Activated CD4-positive, alpha-beta T cell treated with anti-CD3 and anti-CD28 coated beads for 48 hours (primary cell): Measurements from ENCODE around the gene SUSD6.

Source experiments
- DNase-seq: peaks from one replicate; pipeline ENCODE4 v3.0.0-alpha.2; 2020

SUSD6 gene, protein sequence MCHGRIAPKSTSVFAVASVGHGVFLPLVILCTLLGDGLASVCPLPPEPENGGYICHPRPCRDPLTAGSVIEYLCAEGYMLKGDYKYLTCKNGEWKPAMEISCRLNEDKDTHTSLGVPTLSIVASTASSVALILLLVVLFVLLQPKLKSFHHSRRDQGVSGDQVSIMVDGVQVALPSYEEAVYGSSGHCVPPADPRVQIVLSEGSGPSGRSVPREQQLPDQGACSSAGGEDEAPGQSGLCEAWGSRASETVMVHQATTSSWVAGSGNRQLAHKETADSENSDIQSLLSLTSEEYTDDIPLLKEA

DNA sequence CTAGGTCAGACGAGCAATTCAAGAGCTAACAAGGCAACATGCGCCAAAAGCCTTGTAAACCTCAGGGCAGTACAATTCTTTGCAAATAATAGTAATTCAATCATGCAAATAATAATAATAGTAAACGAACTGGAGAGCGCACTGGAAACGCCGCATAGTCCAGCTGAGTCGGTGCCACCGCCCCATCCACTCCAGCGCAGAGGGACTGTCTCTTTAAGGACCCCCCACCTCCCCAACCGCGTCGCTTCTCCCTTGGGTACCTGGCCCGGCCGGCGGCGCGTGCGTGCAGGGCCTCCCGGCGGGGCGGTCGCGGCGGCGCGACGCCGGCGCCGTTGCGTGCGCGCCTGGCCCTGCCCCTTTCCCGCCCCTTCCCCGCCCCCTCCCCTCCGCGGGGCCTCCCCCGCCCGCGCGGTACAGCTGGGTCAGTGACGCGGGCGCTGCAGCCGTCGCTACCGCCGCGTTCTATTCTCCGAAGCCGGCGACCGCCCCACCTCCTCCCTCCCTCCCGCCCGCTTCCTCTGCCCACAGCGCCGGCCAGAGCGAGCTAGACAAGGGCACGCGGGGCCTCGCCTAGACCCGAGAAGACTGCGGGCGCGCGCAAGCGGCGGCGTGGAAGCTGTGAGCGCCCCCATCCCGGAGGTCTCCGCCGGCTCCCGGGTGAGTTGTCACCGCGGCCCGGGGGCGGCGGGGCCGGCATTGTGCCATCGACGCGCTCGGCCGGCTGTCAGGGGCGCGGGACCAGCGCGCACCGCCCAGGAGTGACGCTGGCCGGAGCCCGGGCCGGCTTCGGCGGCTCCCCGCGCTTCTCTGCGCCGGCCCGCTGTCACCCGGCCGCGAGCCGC lies at the start of gene SUSD6:
Gene SUSD6, plus strand, starts transcription at position 425 of the 842 bp plus-strand sequence. CDS start 46,997 bp downstream, outside the sequence.
- DNase-seq = peak; percentile 91

DNA sequence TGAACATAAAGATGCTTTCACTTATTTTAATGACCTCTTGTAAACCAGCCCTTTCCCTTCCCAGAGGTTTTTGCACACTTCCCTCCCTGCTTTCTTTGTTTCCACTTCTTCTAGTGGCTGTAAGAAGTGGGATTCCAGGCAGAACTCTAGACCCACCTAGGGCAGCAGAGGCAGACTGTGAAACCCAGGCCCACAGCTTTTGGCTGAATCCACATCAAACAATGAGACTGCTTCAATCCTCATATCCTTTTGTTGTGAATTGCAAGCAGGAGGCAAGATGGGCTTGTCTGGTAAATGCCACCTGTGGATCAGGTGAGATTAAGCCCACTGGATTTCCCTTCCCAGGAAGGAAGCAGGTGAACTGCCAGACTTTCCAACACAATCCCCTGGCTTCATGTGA lies 49.5 kb upstream of the SUSD6 start:
- no peak for DNase-seq

DNA sequence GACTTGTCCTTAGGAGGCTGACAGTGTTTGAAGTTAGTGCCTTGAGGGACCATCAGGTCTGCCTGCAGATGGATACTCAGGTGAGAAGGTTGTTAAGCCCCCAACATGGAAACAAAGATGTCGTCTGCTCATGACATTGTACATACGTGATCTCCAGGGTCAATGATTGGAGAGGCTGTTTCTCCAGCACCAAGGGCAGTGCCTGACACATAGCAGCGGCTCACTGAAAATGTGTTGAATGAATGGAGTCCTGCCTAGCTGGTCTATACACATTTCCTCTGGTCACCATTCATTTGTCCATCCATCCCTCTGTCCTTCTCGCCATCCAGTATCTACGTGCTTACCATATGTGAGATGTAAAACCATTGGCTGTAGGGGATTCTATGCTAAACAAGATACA lies 43.8 kb upstream of the SUSD6 start:
- no peak for DNase-seq

DNA sequence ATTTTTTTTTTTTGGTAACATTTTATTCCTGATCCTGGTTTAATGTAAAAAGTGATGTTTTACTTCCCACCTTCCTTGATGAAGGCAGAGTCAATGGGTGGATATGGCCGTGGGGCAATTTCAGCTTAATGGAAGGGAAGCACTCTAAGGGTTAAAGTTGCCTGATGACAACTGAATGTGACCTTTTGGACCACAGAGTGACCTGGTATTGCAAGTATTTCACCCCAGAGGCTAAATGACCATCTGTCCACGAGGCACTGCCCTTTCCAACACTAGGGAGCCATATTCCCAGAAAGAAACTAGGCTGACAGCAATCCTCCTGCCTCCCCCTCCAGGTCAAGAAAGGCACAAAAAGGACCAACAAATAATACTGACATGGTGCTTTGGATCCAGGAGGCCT lies 41.5 kb upstream of the SUSD6 start:
- DNase-seq = no peak

DNA sequence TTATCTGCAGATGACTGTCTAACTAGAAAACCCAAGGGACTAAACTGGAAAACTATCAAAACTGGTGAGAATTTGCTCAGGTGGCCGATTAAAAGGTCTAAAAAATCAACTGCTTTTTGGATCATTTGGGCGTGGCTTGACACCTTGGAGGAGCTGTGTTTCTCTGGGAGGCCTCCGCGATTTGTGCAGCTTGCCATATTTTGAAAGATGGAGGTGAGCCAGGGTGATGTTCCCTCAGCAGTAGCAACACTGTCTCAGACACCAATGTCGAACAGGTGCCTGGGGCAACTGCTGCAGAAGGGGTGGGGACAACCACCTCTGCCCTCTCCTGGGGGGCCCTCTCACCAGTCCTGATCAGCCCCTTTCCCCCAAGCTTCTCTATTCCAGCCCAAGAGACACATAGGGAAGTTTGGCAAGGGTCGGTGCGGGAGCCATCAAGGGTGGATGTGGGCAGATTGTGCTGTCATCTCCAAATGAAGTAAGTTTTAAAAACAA lies 40.5 kb upstream of the SUSD6 start:
- DNase-seq = no peak

DNA sequence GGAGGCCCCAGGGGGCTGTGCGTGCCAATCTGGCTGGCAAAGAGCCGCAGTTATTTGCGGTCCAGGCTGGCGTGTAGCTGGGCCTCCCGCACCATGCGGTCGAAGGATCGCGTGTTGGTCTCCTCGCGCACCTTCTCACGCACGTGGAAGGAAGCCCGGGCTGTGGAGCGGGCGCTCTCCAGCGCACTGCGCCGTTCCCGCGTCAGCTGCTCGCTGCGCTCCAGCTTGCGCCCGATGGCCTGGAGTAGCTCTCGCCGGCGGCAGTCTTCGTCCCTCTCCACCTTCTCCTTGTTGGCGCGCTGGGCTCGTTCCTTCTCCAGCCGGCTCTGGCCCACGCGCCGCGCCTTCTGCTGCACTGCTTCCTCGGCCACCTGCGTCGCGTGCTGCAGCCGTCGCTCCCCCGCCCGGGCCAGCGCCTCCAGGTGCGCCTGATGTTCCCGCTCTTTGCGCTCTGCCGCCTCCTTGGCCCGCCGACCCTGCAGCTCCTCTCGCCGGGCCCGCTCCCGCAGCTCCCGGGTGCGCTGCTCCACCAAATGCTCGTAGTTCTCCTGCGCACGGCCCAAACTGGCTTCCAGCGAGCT lies 39.9 kb upstream of the SUSD6 start:
- peak; percentile 10 for DNase-seq

DNA sequence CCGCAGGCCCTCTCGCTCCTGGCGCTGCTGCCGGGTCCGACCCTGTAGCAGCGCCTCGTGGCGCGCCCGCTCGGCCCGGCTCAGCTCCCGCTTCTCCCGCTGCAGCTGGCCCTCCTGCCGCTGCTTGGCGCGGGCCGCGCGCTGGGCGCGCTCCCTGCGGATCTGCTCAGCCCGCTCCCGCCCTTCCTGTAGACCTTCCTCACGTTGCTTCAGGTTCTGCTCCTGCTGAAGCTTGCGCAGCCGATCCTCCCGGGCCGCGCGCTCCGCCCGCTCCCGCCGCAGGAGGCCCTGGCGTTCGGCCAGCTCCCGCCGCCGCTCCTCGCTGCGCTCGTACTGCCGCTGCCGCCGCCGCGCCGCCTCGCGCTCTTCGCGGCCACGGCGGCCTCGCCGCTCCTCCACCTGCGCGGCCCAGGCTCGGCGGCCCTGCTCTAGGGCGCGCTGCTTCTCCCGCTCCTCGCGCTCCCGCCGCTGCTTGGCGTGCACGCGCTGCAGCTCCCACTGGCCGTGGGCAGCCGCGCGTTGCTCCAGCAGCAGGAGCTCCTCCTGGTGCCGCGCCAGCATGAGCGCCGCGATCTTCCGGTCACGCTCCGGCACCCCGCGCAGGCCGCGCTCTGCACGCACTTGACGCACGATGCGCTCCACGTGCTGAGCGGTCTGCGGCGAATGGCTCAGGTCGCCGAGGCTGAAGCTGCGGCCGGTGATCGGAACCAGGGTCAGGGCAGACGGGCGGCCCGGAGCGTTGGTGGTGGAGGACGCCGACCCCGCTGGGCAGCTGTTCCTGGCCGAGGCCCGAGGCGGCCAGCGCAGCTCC lies 39.2 kb upstream of the SUSD6 start:
- peak; percentile 20 for DNase-seq

DNA sequence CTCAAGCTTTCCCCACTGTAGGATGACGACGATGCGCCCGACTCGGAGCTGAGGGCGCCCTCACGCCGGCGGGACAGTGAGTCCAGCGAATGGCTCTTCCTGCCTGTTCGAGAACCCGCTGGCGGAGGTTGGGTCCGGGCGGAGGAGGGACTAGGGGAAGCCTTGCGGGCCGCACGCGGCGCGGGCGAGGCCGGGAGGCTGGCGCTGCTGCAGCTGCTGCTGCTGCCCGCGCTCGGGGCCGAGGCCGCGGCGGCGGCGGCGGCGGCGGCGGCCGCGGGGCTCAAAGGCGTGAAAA lies 38.6 kb upstream of the SUSD6 start:
- DNase-seq = no peak

DNA sequence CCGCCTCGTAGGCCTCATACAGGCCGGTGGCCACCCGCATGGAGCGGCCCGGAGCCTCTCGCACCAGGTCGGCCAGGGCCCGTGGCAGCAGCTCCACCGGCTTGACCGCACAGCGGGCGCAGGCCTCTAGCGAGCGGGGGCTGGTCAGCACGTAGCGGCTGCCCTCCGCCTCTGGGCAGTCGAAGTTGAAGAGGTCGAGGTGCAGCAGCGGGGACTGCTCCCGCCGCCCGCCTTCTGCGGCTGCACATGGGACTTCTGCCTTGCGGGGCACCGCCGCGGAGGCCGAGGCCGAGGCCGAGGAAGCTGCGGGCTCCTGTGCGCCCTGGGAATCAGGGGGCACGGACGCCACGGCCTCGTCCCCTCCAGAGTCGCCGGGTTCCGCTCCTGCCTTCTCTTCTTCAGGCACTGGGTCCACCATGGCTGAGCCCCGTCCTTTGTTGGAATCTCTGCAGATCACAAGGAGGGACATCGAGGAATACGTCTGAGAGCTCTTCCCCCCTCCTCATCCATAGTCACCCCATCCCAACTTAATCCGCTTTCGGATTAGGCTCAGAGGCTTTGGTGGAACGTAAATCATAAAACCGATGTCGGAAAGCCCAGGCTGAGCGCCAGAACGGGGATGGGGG lies 38.1 kb upstream of the SUSD6 start:
- DNase-seq = no peak

DNA sequence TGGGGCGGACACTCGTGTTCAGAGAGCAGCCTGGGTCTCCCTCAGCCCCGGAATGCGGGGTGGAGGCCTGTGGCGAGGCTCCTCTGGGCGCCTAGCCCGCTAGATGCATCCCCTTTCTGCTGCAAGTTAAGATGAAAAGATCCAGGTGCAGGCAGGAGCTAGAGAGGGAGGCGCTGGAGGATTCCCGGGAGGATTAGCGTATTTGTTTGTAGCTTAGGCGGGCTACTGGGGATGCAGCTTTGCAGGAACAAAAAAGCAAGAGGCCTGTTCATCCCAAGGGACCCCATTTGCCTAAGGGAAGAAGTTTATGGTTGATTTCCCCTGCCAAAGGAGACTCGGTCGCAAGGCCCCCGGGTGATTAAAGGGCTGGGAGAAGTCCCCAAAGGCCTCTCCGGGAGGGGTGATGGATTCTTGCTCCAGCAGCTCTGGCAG lies 37.5 kb upstream of the SUSD6 start:
- DNase-seq = peak; percentile 36

DNA sequence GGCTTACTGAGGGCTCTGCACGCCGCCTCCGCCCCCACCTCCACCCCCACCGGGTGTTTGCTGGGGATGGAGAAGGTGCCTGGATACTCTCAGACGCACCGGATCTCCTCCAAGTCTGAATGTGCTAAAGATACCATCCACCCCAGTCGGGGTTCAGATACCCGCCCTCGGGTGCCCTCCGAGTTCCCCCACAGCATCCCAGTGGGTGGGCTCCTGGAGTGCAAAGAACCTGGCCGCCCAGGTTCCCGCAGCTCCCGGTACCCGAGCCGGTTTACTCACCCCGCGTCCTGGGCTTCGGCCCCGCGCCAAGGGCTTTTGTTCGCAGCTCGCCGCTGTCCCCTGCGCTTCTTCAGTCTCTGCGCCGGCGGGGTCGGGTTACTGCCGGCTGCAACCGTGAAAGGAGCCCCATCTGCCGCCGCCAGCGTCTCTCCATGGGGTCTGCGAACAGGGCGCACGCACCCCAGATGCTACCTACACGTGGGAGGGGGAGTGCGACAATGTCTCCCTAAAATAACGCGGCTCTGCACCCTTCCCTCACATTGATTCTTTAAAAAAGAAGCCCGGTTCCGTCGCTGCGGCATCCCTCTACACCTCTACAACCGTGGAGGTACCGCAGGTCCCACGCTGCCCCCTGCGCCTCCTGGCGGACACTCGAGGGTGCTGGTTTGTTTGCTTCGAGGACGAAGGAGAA lies 37.0 kb upstream of the SUSD6 start, which contains the start of gene CCDC177:
Gene CCDC177, minus strand, starts transcription at position 609 of the 691 bp plus-strand sequence. CDS start 1,249 bp downstream, outside the sequence.
- peak; percentile 87 for DNase-seq

DNA sequence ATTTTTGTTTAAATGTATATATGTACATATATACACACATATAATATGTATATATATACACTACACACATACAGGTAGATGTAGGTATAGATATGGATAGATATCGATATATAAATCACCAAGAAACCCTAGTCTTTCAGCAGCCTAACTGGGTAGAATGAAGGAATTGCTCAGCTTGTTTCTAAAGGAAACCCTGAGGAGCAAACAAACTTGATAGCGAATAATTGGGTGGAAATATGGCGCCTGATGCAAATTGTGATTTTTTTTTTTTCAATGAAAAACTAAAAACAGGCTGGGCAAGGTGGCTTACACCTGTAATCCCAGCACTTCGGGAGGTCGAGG lies 36.5 kb upstream of the SUSD6 start:
- DNase-seq = no peak

DNA sequence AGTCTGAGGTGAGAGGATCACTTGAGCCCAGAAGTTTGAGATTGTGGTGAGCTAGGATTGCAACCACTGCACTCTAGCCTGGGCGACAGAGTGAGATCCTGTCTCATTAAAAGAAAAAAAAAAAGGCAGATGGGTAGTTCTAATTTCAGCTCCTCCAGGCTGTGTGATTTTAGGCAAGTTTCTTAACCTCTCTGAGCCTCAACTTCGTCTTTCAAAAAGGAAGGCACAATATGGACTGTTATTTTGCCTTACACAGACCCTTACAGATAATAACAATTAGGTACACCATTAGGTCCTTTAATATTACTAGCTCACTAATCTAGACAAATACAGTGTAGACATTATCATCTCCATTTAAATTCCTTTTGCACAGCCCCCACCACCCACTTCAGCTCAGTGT lies 31.9 kb upstream of the SUSD6 start:
- DNase-seq = no peak

DNA sequence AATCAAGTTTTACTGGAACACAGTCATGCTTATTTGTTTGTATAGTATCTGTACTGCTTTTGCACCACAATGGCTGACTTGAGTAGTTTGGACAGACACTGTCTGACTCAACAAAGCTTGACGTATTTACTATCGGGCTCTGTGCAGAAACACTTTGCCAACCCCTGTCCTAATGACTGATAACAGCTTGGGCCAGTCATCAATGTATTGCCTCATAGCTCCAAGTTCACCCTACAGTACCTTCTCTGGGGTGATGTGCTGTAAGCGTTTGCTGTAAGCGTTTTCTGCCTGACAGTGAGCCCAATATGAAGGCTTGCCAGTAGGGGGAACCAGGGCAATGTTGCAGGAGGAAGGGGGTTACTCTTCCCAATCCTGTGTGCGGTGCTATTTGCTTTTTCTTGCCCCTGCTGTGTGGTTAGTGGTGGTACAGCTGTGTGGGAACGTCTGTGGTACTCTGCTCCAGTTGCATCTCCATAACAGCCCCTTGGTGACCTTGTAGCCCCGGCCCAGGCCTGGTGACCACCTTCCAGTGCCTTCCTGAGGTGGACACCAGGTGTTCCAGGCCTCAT lies 31.3 kb upstream of the SUSD6 start:
- peak; percentile 34 for DNase-seq

DNA sequence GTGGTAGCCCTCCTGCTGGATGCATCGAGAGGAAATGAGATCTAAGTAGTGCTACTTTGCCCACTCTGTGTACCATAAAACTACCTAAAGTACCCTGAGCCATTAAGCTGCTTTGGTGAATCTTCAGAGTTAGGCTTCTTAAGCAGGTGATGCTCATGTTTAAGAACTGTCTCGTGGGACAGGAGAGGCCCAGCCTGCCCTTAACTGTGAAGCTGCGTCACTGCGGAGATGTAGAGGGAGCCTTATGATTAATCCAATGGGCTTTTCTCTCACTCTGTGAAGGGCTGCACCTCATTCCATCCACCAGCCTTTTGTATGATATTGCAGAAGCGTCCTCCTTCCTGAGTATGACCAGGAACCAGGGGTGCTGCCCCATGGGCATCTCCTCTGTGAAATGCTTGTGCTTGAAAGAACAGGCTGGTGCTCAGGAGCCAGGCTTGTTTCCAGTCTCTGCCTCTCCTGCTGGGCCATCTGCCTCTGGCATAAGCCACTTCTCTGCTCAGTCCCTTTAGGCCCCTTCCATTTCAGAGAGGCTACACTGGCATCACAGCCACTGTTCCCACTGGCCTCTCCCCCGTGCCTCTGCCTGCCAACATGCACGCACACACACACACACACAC lies 30.0 kb upstream of the SUSD6 start:
- no peak for DNase-seq

DNA sequence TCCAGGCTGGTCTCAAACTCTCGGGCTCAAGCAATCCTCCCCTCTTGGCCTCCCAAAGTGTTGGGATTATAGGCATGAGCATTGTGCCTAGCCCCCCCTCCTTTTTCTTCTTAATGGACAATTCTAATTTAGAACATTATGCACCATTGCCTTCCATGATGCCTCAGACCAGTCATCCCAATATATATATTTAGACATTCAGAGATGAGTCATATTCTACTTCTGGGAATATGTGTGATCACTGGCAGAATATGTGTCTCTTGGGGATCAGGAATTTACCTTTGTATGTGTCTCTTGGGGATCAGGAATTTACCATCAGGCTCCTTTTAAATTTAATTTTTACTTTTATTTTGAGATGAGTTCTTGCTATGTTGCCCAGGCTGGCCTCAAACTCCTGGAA lies 29.2 kb upstream of the SUSD6 start:
- no peak for DNase-seq

DNA sequence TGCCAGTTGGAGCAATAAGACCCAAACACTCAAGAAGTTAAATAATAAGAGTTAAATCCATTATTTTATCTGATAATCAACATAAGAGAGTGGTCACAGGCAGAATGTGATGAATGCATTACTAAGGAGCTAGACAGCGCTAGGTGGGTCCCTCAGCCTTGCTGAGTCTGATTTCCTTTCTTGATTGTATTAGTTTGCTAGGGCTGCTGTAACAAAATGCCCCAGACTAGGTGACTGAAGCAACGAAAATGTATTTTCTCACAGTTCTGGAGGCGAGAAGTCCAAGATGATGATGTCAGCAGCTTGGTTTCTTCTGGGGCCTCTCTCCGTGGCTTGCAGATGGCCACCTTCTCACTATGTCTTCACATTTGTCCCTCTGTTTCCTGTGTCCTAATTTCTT lies 28.6 kb upstream of the SUSD6 start:
- DNase-seq = no peak

DNA sequence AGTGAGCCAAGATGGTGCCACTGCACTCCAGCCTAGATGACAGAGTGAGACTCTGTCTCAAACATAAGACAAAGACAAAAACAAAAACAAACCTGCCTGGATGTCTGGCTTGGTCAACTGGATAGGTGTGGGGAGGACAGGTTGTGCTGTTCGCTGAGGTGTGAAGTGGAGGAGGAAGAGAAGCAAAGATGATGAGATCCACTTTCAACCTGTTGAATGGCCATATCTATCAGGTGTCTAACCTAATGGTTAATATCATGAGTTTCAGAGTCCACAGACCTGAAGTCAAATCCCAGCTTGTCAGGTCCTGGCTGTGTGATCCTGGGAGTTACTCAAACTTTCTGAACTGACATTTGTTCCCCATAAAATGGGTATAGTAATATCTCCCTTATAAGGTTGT lies 27.0 kb upstream of the SUSD6 start:
- no peak for DNase-seq

DNA sequence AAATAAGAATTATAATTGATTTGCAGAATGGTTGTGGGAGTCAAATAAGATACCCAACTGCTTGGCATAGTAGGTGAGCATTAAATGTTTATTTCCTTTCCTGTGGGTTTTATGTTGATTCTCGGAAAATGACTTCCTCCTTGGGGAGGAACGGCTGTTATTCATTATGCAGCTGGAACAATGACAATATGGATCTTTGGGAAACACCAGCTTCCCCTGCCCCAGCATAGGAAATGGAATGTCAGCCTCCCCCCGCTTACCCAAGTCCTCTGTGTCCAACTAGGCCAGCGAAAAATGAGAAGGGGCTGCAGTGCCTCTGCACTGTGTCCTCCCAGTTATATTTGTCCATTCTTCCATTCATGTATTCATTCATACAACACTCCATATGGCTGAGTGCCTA lies 25.0 kb upstream of the SUSD6 start:
- DNase-seq = no peak

DNA sequence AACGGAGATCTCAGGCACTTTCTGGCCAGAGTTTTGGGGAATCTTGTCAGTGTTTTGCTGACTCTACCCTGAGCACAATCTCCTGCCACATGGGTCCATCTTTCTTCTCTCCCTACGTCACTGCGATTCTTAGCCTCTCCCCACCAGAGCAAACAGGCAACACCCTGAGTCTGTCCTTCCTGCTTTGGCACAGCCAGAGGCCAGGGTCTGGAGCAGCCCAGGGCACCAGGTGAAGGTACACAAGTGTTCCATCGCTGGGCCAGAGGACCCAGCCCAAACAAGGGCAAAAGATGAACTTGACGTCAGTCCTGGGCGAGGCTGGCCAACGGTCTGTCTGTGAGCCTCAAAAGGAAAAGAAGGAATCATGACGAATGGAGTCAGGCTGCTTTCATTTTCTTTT lies 24.0 kb upstream of the SUSD6 start:
- DNase-seq = no peak

DNA sequence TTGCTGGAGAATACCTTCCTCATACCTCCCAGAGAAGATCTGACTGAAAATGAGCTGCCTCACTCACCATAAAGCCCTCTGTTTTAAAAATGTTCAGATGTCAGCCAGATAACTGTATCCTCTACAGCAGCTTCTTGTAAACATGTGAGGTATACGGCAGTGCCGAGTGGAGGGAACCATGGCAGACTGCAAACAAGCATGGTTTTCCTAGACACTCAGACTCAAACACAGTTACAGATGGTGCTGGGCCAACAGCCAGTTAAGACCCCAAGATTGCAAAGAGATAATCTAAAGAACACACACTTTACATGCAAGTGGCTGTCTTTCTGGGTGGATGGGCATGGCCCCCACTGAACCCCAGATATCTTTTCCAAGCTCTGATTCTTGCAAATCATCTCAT lies 20.1 kb upstream of the SUSD6 start:
- no peak for DNase-seq
